CD4-positive, alpha-beta T cell treated with Interleukin-6 at 100 ng/mL for 8 hours (primary cell): Measurements from ENCODE around the gene SLU7.

Source experiments
- DNase-seq: peaks from one replicate; pipeline ENCODE4 v3.0.0-alpha.2; 2020; ENCODE audit warnings: mixed read lengths, low spot score

The SLU7 gene

GRCh38 chr5:160419458-160420330 lies 813 bp upstream of the SLU7 start:
- no peak for DNase-seq

GRCh38 chr5:160399402-160400353 lies 19.2 kb downstream of the SLU7 start, which contains the start of gene FAM200C:
Gene FAM200C, minus strand, starts transcription at chr5:160400054. Its CDS starts 4,564 bp downstream, at chr5:160395490.
- DNase-seq, result peak; percentile 65

- DNase-seq, result no peak
These were observed 20.1 kb downstream of the SLU7 start for GRCh38 chr5:160398806-160399205.

GRCh38 chr5:160397492-160397891 lies 21.4 kb downstream of the SLU7 start:
- no peak for DNase-seq

- DNase-seq, result no peak
These were observed 23.8 kb downstream of the SLU7 start for GRCh38 chr5:160395111-160395510.

DNA sequence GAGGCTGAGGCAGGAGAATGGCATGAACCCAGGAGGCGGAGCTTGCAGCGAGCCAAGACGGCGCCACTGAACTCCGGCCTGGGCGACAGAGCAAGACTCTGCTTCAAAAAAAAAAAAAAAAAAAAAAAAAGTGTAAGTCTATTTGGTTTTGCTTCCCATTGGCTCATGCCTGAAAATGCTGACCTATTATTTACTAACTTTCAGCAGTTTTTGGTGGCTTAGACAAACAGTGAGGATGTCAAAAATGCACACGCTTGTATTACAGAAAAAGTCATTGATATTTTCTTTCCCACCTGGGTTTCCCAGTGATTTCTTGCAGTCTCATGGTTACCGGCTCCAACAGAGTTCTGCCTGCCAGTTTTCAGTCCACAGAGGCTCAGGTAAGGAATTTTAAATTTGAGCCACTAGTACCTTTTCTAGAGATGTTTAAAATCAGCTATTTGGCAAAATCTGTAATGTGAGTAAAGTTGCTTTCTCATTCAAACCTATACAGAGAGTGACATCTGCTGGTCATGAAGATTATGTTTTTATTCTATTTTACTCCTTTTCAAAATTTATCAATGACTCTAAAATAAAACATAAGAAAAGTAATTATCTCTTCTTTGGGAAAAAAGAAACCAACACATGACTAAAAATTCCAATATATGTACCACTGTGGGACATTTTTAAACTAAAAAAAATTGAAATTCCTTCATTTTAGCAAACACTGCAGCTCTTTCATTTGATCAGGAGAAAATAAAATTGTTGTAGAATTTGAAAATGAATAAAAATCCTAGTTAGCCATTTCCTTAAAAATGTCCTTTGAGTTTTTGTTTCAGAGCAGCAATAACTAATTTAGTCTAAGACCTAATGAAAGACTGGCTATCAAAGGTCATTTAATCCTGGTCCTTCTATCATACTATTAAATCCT lies 27.8 kb downstream of the SLU7 start:
- DNase-seq, result no peak

- no peak for DNase-seq
These were observed 31.4 kb downstream of the SLU7 start for GRCh38 chr5:160387445-160387844.

DNA sequence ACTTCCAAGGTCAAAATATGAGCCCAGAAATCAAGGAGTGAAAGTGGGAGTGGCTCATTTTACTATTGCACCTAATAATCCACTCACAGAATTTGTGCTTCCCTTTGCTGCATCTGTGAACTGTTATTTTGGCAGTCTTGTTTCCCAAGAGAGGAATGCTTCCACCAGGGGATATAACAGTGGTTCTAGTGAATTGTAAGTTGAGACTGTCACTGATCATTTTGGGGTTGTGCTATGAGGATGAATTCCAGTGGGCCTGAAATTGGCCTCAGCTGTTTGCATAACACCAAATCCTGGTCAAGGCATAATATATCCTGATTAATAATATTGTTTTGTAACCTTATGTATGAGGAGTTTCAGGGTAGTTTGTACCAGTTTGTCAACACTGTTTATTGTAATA lies 33.4 kb downstream of the SLU7 start:
- no peak for DNase-seq

GRCh38 chr5:160384681-160385080 lies 34.2 kb downstream of the SLU7 start:
- no peak for DNase-seq

DNA sequence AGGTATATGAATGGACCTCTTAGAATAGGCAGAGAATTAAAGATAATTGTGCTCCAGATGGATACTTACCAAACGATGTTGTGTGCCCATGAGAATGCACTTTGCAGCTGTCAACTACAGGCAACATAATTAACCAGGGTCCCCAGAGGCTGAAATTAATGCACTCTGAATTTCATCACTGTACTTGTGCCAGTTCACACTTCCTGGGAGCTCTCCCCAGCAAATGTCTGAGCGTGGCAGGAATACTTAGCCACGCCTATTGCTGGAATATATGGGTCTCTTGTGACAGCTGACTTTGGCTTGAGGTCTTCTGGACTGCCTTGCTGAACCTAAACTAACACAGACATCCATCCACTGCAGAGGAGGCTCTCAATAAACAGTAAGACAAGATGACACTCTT lies 36.5 kb downstream of the SLU7 start:
- DNase-seq, result no peak

DNA sequence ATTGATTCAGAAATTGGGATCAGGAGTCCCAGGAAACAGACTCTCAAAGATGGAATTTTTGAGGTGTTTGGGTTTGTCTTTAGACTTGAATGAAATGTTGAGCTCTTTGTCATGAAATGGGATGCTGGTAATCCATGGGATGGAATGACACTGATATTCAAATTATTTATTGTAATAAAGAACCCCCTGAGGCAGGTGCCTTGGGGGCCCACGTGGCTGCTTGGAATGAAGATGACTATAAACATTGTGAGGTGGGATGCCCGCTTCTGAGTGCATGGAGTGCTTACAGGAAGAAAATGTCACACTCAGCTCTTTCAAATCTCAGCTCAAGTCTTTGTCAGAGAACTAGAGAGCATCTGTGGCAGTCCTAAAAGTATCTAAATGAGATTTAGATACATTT lies 38.8 kb downstream of the SLU7 start:
- no peak for DNase-seq

GRCh38 chr5:160379511-160379910 lies 39.4 kb downstream of the SLU7 start:
- DNase-seq, result no peak

GRCh38 chr5:160378330-160378729 lies 40.6 kb downstream of the SLU7 start:
- DNase-seq, result no peak

DNA sequence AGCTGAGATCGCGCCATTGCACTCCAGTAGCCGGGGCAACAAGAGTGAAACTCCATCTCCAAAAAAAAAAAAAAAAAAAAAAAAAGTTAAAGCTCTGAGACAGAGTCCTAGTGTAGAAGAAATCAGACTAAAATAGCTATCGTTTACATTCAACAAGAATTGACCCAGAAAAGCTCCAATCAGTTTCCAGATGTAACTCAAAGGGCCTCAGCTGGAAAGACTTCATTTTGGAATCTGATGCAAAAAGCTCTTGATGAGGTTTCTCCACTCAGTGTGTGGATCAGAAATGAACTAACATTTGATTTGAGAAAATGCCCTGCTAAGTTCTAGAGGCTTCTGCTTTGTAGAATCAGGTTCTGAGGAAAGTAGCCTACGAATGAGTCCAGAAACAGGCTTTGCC lies 41.2 kb downstream of the SLU7 start:
- no peak for DNase-seq

DNA sequence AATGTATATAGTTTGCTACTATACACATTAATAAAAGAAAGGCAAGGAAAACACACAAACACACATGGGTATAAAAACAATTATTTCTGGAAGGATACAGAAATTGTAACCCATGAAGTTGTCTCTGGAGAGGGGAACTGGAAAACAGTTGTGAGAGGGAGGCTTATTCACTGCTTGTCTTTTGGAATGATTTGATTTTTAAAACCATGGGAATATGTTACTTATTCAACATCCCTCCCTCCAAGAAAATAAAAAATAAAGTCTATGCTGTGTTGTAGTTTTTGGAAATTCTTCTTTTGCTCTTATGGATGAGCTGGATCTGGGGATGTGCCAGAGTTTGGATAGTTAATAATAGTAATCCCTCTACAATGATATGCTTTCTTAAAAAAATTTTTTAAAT lies 42.5 kb downstream of the SLU7 start:
- no peak for DNase-seq

DNA sequence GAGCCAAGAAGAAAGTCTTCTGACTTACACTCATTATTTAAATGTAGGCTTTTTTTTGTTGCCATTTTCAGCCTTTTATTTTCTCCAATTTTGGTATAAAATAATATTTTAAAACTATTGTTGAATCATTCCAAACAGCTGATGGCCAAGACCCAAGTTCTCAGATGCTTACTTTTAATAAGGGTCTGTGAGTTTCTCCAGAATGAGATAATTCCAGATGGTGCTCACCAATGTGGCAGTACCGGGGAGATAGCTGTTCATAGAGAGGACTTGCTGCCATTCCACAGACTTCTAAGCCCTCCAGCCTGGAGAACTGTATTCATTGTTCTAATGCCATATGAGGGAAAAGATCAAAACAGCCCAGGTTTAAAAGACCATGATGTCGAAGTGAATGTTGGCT lies 43.2 kb downstream of the SLU7 start:
- DNase-seq, result no peak

DNA sequence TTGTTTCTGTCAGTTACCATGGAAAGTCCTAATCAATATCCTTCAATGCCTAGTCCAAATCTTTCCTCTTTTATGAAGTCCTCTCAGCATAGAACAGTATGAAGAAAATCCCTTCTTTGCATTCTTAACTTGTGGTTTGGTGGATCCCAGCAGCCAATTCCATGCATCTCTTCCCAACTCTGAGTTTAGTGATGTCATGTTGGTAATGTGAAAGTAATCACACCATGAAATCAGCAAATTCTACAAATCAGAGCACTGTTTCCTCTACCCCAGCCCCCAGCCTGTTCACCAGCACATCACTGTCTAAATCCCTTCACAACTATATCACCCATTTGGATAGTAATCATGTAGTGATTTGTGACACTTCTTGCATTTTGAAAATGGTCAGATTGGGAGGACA lies 43.7 kb downstream of the SLU7 start:
- no peak for DNase-seq

GRCh38 chr5:160371294-160371693 lies 47.6 kb downstream of the SLU7 start:
- no peak for DNase-seq

GRCh38 chr5:160370713-160371034 lies 48.2 kb downstream of the SLU7 start:
- no peak for DNase-seq

DNA sequence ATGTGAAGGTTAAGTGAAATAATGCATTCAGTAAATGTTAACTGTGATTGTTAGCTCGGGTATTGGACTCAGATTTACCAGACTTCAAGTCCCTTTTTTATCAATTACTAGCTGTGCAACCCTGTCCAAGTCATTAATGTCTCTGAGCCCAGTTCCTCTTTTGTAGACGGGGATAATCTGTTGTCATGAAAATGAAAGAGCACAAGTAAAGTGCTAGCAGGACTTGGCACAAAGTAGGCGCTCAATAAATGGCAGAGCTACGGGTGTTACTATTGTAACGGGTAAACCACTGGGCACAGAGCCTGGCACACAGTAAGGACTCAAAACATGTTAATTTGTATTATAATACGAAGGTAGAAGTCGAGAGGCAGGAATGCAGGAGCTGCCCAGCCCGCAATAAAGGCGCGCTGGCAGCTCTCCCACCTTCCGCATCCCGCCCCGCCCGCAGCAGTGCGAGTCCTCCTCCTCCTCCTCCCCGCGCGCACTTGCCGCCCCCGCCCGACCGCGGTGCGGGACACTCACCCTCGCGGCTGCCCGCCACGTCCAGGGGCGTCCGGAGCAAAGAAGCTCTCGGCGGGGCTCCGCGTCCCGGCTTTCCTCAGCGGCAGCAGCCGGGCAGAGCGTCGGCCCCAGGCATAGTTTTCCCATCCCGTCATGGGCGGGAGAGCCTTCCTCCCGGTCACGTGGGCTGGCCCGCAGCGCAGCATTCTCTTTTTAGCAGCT lies 48.7 kb downstream of the SLU7 start, which contains the start of gene C1QTNF2:
Gene C1QTNF2, minus strand, starts transcription at position 637 of the 723 bp plus-strand sequence. CDS start 15,615 bp downstream, outside the sequence.
- no peak for DNase-seq

DNA sequence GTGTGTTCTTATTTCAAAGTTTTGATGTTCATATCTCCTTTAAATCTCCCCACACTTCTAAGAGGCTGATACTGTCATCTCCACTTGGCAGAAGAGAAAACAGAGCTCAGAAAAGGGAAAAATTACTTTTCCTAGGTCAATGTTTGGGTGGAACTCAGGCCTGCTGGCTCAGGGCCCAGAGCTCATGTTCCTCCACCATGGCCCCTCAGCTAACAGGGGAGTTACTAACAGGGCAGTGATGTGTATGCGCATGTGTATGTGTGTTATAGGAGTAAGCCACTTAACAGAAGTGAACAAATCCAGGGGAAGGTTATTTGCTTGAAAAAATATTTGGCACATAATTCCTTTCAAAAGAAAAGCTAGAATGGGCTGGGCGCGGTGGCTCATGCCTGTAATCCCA lies 51.0 kb downstream of the SLU7 start:
- no peak for DNase-seq
